Activated CD8-positive, alpha-beta memory T cell treated with anti-CD3 and anti-CD28 coated beads, Interleukin-2, amount 10 ng/mL, durations not matched to agents 7 days and 5 days (primary cell): ENCODE results near the gene EVC2. TPM values are rescaled to one million over a fixed set of nuclear protein-coding genes. Genes with fewer than 3 reads are reported as not detected.

Experiments
- ATAC-seq: fragments of 150-1000 bp; cut with Tn5 transposase; one replicate; pipeline ENCODE4 v1.10.0; 2021; ENCODE audit warnings: moderate library complexity
- CTCF ChIA-PET: fragments of 350-600 bp; sonication (Branson Sonifier 250); formaldehyde crosslinking; loops from one replicate; lab custom pipeline; 2021; ENCODE audit warnings: antibody characterized with exemption; lab: Charles Lee
- DNase-seq: peaks from one replicate; pipeline ENCODE4 v3.0.0-alpha.2; 2020
- H3K27ac Mint-ChIP-seq: one replicate; pipeline ENCODE4 v1.8.0; 2021; ENCODE audit warnings: mild to moderate bottlenecking, mixed read lengths
- H3K27me3 Mint-ChIP-seq: one replicate; pipeline ENCODE4 v1.8.0; 2021; ENCODE audit warnings: mixed read lengths
- H3K36me3 Mint-ChIP-seq: one replicate; pipeline ENCODE4 v1.8.0; 2021; ENCODE audit warnings: mild to moderate bottlenecking, mixed read lengths
- H3K4me1 Mint-ChIP-seq: one replicate; pipeline ENCODE4 v1.8.0; 2021; ENCODE audit warnings: mixed read lengths
- H3K4me3 Mint-ChIP-seq: one replicate; pipeline ENCODE4 v1.8.0; 2021; ENCODE audit warnings: mild to moderate bottlenecking, moderate library complexity, mixed read lengths
- H3K9me3 Mint-ChIP-seq: one replicate; pipeline ENCODE4 v1.8.0; 2022; ENCODE audit warnings: low read depth, mixed read lengths
- total RNA-seq, 2 experiments: library from RNA; stranded (reverse); gene quantifications; one replicate each; pipeline ENCODE4 v1.2.3, GENCODE V29; 2021

Gene EVC2
- total RNA-seq, 2 experiments from 2014 or later = 1.3 to 1.4 TPM

DNA sequence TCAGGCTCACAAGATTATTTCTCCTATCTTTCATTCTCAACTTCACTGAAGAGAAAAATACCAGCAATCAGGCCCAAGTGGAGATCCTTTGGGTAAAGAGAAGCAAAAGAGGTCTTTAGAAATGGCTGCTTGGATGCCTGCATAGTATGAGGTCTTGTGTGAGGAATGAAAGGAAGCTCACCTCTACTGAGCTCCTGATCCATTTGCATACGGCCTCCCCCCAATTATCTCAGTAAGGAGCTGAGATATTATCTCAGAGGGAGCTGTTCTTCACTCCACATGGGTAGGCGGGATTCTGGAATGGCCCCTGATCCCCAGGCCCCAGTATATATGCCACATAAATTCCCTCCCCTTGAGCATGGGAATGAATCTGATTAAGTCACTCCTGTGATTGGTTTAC is 75.8 kb downstream of the EVC2 start:
- no peak overlapping the region for H3K27ac Mint-ChIP-seq
- H3K36me3 Mint-ChIP-seq = no peaks in the 10 kb centered on the region
- H3K27me3 Mint-ChIP-seq = no peaks in the 10 kb centered on the region
- H3K9me3 Mint-ChIP-seq = no peaks in the 10 kb centered on the region
- H3K4me1 Mint-ChIP-seq = peaks cover 4% of the 10 kb centered on the region
- DNase-seq (no peak), ATAC-seq (no peak)
- no peak overlapping the region for H3K4me3 Mint-ChIP-seq
- CTCF ChIA-PET = no interaction called here

DNA sequence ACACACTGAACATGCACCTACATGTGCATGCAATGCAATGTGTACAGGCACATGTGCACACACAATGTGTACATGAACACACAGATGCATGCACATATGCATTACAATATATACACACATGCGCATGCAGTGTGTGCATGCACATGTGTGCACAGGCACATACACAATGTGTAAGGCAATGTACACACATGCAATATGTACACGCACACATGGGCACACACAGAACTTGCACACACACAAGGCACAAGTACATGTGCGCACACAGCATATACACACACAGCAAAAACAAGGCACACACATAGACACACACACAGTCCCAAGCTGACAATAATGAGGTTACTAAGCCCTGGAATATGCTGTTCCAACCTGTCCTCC is 76.3 kb downstream of the EVC2 start:
- H3K9me3 Mint-ChIP-seq = no peaks in the 10 kb centered on the region
- DNase-seq (no peak), ATAC-seq (no peak)
- H3K36me3 Mint-ChIP-seq = no peaks in the 10 kb centered on the region
- peaks cover 4% of the 10 kb centered on the region for H3K4me1 Mint-ChIP-seq
- H3K27me3 Mint-ChIP-seq = no peaks in the 10 kb centered on the region
- H3K4me3 Mint-ChIP-seq = no peak overlapping the region
- no peak overlapping the region for H3K27ac Mint-ChIP-seq
- CTCF ChIA-PET = no interaction called here

DNA sequence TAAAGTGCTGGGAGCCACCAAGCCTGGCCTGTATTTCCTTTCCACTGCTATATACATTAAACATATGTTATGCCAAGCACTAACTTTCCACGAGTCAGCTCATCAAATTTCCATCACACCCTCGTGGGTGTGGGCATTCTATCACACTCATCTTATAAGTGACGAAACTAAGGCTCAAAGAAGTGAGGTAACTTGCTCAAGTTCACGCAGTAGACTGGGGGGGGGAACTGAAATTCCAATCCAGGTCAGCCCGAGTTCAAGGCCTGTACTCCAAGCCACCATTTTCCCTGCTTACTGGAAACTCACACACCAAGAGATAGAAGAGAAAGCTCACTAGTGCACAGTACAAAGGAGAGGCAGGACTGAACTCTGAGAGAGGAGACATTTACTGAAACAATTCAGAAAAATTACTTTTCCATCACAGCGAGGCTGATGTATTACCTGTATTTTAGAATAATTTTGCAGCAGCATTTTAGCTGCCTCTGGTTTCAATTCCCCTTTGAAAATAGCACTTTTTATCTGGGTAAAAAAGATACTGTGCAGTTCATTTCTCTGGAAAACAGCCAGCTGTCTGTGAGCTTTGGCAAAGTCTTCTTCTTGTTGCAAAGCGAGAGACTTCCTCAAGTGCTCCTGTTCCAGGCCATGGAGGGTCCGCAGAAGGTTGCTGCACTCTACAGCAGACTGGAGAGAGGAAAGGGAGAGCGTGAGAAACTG is 76.8 kb downstream of the EVC2 start:
- CTCF ChIA-PET = no interaction called here
- Mint-ChIP-seq H3K4me3 (no peak overlapping the region), H3K27me3 (no peaks in the 10 kb centered on the region), H3K27ac (no peak overlapping the region), H3K36me3 (no peaks in the 10 kb centered on the region), H3K4me1 (peaks cover 4% of the 10 kb centered on the region), H3K9me3 (no peaks in the 10 kb centered on the region)
- ATAC-seq = no peak
- no peak for DNase-seq

DNA sequence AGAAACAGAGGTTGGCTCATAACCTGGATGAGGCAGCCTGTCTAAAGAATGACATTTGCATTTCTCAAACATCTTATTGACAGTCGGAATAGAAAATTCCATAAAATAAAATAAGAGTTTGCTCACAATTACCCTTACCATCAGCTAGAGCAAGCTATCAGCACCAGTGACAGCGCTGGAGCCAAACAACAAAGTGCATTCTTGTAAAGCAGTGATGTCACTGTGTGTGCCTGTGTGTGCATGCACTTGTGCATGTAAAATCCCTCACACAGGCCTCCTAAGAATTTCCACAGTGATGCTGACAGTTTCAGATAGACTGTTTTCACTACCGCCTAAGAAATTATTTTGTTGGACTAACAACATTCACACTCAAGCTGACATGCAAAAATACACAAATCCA is 77.6 kb downstream of the EVC2 start:
- no peak for ATAC-seq
- no peaks in the 10 kb centered on the region for H3K36me3 Mint-ChIP-seq
- H3K9me3 Mint-ChIP-seq = no peaks in the 10 kb centered on the region
- peaks cover 4% of the 10 kb centered on the region for H3K4me1 Mint-ChIP-seq
- no peak overlapping the region for H3K4me3 Mint-ChIP-seq
- no peaks in the 10 kb centered on the region for H3K27me3 Mint-ChIP-seq
- CTCF ChIA-PET = no interaction called here
- DNase-seq = no peak
- no peak overlapping the region for H3K27ac Mint-ChIP-seq

DNA sequence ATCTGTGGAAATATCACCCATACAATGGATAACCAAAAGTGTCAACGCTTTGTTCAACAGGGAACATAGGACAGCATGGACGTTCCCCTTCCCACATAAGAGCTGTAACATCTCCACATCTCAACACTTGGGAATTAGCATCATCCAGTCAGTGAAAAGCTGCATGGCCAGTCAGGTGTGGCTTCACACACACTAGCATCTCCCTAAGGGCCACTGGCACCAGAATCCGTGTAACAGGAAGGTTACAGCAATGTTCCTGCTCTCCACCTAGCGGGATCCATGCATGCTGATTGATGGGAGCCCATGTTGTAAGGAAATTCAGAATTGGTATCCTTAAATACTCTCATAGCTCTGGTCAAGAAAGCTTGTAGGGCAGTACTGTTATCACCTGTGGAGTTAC is 78.8 kb downstream of the EVC2 start:
- no peak for ATAC-seq
- no peak overlapping the region for H3K4me3 Mint-ChIP-seq
- CTCF ChIA-PET = no interaction called here
- DNase-seq = no peak
- no peak overlapping the region for H3K27ac Mint-ChIP-seq
- no peaks in the 10 kb centered on the region for H3K27me3 Mint-ChIP-seq
- H3K36me3 Mint-ChIP-seq = no peaks in the 10 kb centered on the region
- no peaks in the 10 kb centered on the region for H3K4me1 Mint-ChIP-seq
- no peaks in the 10 kb centered on the region for H3K9me3 Mint-ChIP-seq

DNA sequence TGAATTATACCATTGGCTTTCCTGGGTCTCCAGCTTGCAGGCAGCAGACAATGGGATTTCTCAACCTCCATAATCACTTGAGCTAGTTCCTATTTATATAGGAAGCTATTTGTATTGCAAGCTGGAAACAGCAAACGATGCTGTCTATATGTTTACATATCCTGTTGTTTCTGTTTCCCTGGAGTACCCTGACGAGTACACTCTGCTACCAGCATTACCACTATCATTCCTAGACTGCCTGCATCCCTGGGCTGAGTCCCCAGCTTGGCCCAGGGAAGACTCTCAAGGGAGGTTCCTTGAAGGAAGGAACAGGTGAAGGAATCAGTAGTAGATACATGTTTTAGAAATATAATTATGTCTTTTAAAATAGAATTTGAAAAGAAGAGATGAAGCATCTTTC is 81.4 kb downstream of the EVC2 start:
- DNase-seq = no peak
- Mint-ChIP-seq H3K9me3 (no peaks in the 10 kb centered on the region), H3K27ac (no peak overlapping the region), H3K36me3 (no peaks in the 10 kb centered on the region), H3K4me1 (no peaks in the 10 kb centered on the region), H3K27me3 (no peaks in the 10 kb centered on the region), H3K4me3 (no peak overlapping the region)
- CTCF ChIA-PET = interaction anchor here (0.6 kb wide), 1 partner anchor 67 kb away, joined by 3 read pairs; no protein-coding TSS in a partner anchor
- ATAC-seq = no peak

DNA sequence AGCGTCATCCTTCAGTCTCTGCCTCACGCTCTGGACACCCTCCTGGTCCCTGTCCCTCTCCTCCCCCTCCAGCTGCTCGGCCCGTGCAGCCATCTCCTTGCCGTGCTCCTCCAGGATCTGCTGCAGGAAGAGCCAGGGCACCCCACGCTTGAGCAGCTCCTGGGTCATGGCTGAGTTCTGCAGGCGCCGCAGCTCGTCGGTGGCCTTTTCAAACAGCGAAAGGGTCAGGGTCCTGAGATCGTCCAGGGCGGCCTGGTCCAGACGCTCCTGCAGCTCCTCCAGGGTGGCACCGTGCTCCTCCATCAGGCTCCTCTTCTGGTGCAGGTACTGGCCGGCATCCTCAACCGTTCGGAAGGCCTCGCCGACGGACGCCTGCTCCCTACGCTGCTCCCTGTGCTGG is 85.8 kb downstream of the EVC2 start:
- ATAC-seq (no peak), DNase-seq (no peak)
- no peaks in the 10 kb centered on the region for H3K4me1 Mint-ChIP-seq
- H3K9me3 Mint-ChIP-seq = no peaks in the 10 kb centered on the region
- CTCF ChIA-PET = no interaction called here
- H3K36me3 Mint-ChIP-seq = no peaks in the 10 kb centered on the region
- no peak overlapping the region for H3K4me3 Mint-ChIP-seq
- H3K27ac Mint-ChIP-seq = no peak overlapping the region
- H3K27me3 Mint-ChIP-seq = no peaks in the 10 kb centered on the region

DNA sequence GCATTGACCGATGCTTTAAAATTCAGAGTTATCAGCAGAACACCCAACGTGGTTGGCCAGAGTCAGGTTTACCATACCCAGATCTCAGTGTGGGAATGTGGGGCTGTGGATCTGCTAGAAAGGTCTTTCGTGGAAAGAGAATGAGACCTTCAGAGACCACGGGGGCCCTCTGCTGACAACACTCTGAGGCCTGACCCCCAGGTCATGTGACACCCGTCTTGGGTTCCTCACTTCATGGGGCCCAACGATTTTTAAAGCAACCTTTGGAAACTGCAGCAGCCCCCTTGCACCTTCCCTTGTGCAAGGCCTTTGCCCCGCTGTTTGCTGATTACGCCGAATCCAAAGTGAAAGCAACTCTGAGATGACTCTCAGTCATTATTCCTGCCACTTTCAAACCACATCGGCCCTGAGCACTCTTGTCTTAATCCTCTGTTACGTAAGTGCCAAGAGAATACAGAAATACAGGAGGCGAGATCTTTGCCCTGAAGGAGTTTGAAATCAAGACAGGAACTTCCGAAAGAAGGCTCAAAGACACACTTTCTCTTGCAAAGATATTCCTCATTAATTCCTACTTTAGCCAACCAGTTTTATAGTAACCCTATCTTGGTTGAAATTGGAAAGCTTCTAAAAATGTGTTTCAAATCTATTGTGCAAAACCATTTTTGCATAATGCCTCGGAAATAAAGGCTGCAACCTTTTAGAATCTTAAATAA is 88.3 kb downstream of the EVC2 start:
- Mint-ChIP-seq H3K9me3 (no peaks in the 10 kb centered on the region), H3K36me3 (no peaks in the 10 kb centered on the region), H3K27ac (no peak overlapping the region), H3K4me3 (no peak overlapping the region), H3K27me3 (no peaks in the 10 kb centered on the region), H3K4me1 (no peaks in the 10 kb centered on the region)
- DNase-seq = no peak
- no peak for ATAC-seq
- CTCF ChIA-PET = no interaction called here

DNA sequence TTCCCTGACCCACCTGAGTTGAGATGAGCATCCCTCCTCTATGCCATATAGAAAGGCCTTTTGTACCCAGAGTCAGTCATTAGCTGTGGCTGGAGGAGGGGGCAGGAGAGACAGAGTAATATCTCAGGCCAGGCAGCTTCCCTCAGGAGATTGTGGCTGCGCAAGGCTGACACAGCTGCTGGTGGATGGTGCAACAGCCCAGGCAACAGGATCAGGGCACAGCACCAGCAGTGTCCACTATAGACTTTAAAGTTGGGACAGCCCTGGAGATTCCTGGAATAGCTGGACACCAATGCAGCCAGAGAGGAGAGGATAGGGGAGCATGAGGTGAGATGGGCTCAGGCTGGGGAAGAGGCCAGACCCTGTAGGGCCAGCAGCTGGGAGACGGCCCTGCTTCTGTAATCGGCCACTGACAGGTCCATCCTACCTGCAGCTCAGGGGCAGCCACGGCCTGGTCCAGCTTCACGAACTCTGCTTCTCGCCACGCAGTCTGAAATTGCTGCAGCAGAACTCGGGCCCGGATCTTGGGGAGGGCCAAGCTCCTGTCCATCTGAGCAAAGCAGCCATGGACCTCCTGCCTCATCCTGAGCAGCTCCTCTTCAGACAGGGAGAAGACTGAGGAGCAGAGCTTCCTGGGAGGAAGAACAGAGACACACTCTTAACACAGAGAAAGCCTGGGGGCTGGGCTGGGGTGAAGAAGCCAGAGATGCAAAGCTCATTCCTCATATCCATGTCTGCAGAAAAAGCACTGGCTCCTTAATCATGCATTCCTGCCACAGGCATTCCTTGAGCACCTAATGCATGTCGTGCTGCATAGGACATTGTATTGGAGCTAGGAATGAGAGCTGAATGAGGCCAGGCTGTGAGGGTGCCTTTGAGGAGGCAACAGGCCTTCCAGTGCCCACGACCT is 90.1 kb downstream of the EVC2 start:
- no peaks in the 10 kb centered on the region for H3K27me3 Mint-ChIP-seq
- no peaks in the 10 kb centered on the region for H3K4me1 Mint-ChIP-seq
- no peak for ATAC-seq
- DNase-seq = no peak
- H3K9me3 Mint-ChIP-seq = no peaks in the 10 kb centered on the region
- H3K36me3 Mint-ChIP-seq = no peaks in the 10 kb centered on the region
- H3K4me3 Mint-ChIP-seq = no peak overlapping the region
- H3K27ac Mint-ChIP-seq = no peak overlapping the region
- CTCF ChIA-PET = no interaction called here

DNA sequence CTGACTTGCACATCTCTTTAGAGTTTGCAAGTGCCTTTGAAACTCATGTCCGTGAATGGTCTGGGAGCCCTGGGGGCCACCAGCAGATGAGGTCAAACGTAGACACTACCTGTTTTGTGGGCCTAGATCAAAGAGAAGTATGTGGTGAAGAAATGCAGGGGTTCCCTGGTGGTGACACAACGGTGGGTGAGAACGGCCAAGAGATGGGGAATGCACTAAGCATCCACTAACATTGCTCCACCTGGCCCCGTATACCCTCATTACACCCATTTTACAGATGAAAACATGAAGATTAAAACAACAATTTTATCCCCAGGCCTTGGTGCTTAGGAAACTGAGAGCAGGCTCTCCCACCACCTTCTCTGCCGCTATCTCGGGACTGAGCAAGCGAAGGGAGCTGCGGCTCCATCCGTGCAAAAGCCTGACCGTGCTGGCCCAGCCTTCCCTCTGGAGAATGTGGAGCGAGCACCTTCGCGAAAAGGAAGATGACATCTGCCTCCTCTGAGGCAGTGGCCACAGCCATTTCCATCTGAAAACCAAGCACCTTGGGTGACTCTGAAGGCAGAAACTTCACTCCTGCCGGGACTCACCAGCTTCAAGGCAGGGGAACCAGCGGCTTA is 91.9 kb downstream of the EVC2 start:
- Mint-ChIP-seq H3K4me1 (no peaks in the 10 kb centered on the region), H3K4me3 (no peak overlapping the region), H3K36me3 (no peaks in the 10 kb centered on the region), H3K27me3 (no peaks in the 10 kb centered on the region), H3K27ac (no peak overlapping the region), H3K9me3 (no peaks in the 10 kb centered on the region)
- CTCF ChIA-PET = no interaction called here
- DNase-seq (no peak), ATAC-seq (no peak)

DNA sequence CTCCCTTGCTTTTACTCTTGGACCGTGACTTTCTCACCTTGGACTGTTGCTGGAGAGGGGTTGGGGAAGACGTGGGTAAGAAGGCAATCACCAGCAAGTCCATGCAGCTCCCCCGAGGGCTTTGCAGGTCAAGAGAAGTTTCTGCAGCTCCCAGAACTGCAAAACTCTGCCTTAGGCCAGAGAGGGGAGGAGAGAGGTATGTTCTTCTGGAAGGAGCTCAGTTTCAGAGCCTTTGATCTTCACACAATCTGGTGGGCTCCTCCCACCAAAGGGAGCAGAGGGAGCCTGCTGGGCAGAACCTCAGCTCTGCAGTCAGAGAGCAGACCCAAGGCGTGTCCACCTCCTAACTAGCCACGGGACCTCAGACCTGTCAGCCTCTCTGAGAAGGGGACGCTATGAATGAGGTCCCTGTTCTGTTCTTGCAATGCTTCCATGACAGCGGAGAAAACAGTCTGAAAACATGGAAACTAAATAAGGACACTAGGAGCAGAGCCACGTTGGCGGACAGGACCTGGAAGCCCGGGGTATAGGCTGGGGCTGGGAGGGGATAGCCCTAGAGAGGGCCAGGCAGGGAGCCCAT is 92.8 kb downstream of the EVC2 start:
- Mint-ChIP-seq H3K4me1 (no peaks in the 10 kb centered on the region), H3K27me3 (no peaks in the 10 kb centered on the region), H3K36me3 (no peaks in the 10 kb centered on the region), H3K27ac (no peak overlapping the region), H3K9me3 (no peaks in the 10 kb centered on the region), H3K4me3 (no peak overlapping the region)
- ATAC-seq = no peak
- DNase-seq = no peak
- CTCF ChIA-PET = no interaction called here

DNA sequence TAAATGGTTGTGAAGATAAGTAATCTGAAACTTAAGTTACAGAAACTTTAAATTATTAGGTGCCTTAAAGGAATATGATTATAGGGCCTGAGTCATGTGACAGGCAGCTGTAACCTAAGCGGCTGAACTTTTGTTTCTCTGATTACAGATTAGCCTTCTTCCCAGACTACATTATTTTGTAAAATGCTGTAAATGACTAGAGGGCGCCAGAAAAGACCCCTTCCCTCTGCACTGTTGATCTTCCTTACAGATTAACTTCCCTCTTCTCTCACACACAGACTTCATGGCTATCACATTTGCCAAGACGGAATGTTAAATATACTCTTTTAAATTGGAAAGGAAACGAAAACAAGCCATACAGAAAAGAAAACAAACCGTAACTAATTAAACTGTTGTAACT is 96.6 kb downstream of the EVC2 start:
- H3K4me1 Mint-ChIP-seq = no peaks in the 10 kb centered on the region
- ATAC-seq = no peak

DNA sequence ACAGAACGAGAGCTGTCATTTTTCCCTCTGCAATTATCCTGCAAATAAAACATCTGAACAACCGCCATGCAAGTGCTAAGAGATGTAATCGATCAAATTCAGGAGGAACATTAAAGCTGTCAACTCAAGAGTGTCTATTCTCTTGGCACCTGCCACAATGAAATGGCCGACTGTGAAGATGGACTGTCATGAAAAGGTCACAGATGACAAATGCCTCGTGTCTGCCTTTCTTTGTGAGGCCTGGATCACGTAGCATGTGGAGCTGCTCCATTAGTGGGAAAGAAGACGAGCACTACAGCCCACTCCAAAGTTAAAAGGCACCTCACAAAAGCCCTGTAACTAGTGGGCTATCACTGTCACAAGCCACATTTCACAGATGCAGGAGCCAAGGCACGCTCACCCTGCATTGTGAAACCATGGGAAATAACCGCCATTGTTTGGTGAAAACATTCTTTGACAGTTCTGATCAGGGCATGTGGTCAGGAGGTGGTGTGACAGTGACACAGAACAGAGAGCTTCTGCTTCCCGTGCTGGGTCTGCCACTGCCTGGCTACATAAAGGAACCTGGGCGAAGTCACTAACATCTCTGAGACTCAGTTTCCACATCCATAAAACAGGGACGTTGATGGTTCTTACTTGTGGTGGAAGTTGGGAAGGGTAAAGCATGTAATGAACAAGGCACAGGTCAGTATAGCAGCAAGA is 98.9 kb downstream of the EVC2 start:
- H3K9me3 Mint-ChIP-seq = no peaks in the 10 kb centered on the region
- no peaks in the 10 kb centered on the region for H3K27me3 Mint-ChIP-seq
- H3K4me1 Mint-ChIP-seq = no peaks in the 10 kb centered on the region
- DNase-seq = no peak
- ATAC-seq = no peak
- H3K27ac Mint-ChIP-seq = no peak overlapping the region
- no peak overlapping the region for H3K4me3 Mint-ChIP-seq
- CTCF ChIA-PET = no interaction called here
- no peaks in the 10 kb centered on the region for H3K36me3 Mint-ChIP-seq

More for the DNA sequence above, 96.6 kb downstream of the EVC2 start:
- CTCF ChIA-PET = no interaction called here
- no peaks in the 10 kb centered on the region for H3K27me3 Mint-ChIP-seq
- no peaks in the 10 kb centered on the region for H3K9me3 Mint-ChIP-seq
- no peaks in the 10 kb centered on the region for H3K36me3 Mint-ChIP-seq
- H3K4me3 Mint-ChIP-seq = no peak overlapping the region
- no peak overlapping the region for H3K27ac Mint-ChIP-seq
- no peak for DNase-seq
